KMS-11 (cell line): Measurements from ENCODE around the gene SLC22A17.
"Not testable (repeated sequence)": the region's sequence is repeated elsewhere in the genome, so short reads cannot be mapped to it uniquely, and the experiment has no call there.

Source experiments
- H2AFZ ChIP-seq: fragments of 200-600 bp; sonication (generic); 2 replicates; pipeline ENCODE4 v1.6.1; 2016; ENCODE audit warnings: antibody characterized with exemption, mixed run types, low read depth
- H3K27ac ChIP-seq: fragments of 200-600 bp; sonication (generic); 2 replicates; pipeline ENCODE4 v1.6.1; 2016; ENCODE audit warnings: mild to moderate bottlenecking, mixed run types
- H3K27me3 ChIP-seq: fragments of 200-600 bp; sonication (generic); 2 replicates; pipeline ENCODE4 v1.6.1; 2017; ENCODE audit warnings: mild to moderate bottlenecking, low read depth, mixed run types, moderate library complexity; ENCODE audit not compliant: insufficient read depth
- H3K36me3 ChIP-seq: fragments of 200-600 bp; sonication (generic); 2 replicates; pipeline ENCODE4 v1.6.1; 2017; ENCODE audit warnings: mild to moderate bottlenecking, mixed run types; ENCODE audit not compliant: insufficient read depth
- H3K4me1 ChIP-seq: fragments of 200-600 bp; sonication (generic); 2 replicates; pipeline ENCODE4 v1.6.1; 2016; ENCODE audit warnings: mild to moderate bottlenecking, low read depth, mixed run types; ENCODE audit not compliant: poor library complexity, severe bottlenecking
- H3K4me2 ChIP-seq: fragments of 200-600 bp; sonication (generic); 2 replicates; pipeline ENCODE4 v1.7.0; 2016; ENCODE audit warnings: mild to moderate bottlenecking, mixed run types
- H3K4me3 ChIP-seq: fragments of 200-600 bp; sonication (generic); IDR thresholded peaks from 2 replicates; pipeline ENCODE4 v1.6.1; 2017; ENCODE audit warnings: low read depth, low read length, mixed read lengths; ENCODE audit not compliant: insufficient read depth
- H3K79me2 ChIP-seq: fragments of 200-600 bp; sonication (generic); 2 replicates; pipeline ENCODE4 v1.6.1; 2016; ENCODE audit warnings: low read depth, mixed run types; ENCODE audit not compliant: insufficient read depth
- H3K9ac ChIP-seq: fragments of 200-600 bp; sonication (generic); 2 replicates; pipeline ENCODE4 v1.6.1; 2016; ENCODE audit warnings: mild to moderate bottlenecking, mixed run types
- H4K20me1 ChIP-seq: fragments of 200-600 bp; sonication (generic); 2 replicates; pipeline ENCODE4 v1.6.1; 2016; ENCODE audit warnings: mild to moderate bottlenecking, mixed run types; ENCODE audit not compliant: insufficient read depth
- CTCF ChIP-seq: fragments of 200-600 bp; sonication (generic); conservative IDR thresholded peaks from 2 replicates; pipeline ENCODE4 v1.6.1; 2017; ENCODE audit warnings: low read depth, mild to moderate bottlenecking, antibody characterized with exemption, low read length, moderate library complexity, mixed read lengths

The SLC22A17 gene

GRCh38 chr14:23392613-23393012, 39.9 kb upstream of the SLC22A17 start:
- Histone ChIP-seq H3K4me3 (no peak overlapping the region), H3K9ac (no peak overlapping the region), H2AFZ (no peak overlapping the region), H3K27ac (no peak overlapping the region), H3K79me2 (no peaks in the 10 kb centered on the region), H3K4me2 (no peak overlapping the region), H3K4me1 (no peaks in the 10 kb centered on the region), H3K36me3 (no peaks in the 10 kb centered on the region), H3K27me3 (peaks cover 8% of the 10 kb centered on the region; the same call in 1 of the 2 replicates), H4K20me1 (no peaks in the 10 kb centered on the region)
- TF ChIP-seq CTCF = no peak

- H3K4me3 ChIP-seq, H4K20me1 ChIP-seq, H3K79me2 ChIP-seq, H3K27ac ChIP-seq, H3K4me2 ChIP-seq, H3K9ac ChIP-seq, H3K4me1 ChIP-seq, H3K36me3 ChIP-seq, H2AFZ ChIP-seq: not testable (repeated sequence)
- H3K27me3 ChIP-seq = peaks cover 16% of the 10 kb centered on the region; the same call in 1 of the 2 replicates
Observed at GRCh38 chr14:23389871-23390270, 37.2 kb upstream of the SLC22A17 start.

GRCh38 chr14:23389396-23389795, 36.7 kb upstream of the SLC22A17 start:
- Histone ChIP-seq H3K79me2 (no peaks in the 10 kb centered on the region), H2AFZ (no peak overlapping the region), H3K4me2 (no peak overlapping the region), H3K9ac (no peak overlapping the region), H3K36me3 (no peaks in the 10 kb centered on the region), H4K20me1 (no peaks in the 10 kb centered on the region), H3K27ac (no peak overlapping the region), H3K27me3 (peaks cover 16% of the 10 kb centered on the region; the same call in 1 of the 2 replicates), H3K4me3 (no peak overlapping the region), H3K4me1 (no peaks in the 10 kb centered on the region)
- TF ChIP-seq CTCF = no peak

- Histone ChIP-seq H2AFZ (no peak overlapping the region), H4K20me1 (no peaks in the 10 kb centered on the region), H3K27ac (no peak overlapping the region), H3K79me2 (no peaks in the 10 kb centered on the region), H3K27me3 (peaks cover 16% of the 10 kb centered on the region; the same call in 1 of the 2 replicates), H3K4me3 (no peak overlapping the region), H3K36me3 (no peaks in the 10 kb centered on the region), H3K4me2 (no peak overlapping the region), H3K4me1 (no peaks in the 10 kb centered on the region), H3K9ac (no peak overlapping the region)
- TF ChIP-seq CTCF = no peak
Observed at GRCh38 chr14:23388996-23389395, 36.3 kb upstream of the SLC22A17 start.

GRCh38 chr14:23387916-23388882, 35.5 kb upstream of the SLC22A17 start:
- Histone ChIP-seq H3K27me3 (peaks cover 16% of the 10 kb centered on the region; the same call in 1 of the 2 replicates), H4K20me1 (no peaks in the 10 kb centered on the region)

More at GRCh38 chr14:23387916-23388882, 35.5 kb upstream of the SLC22A17 start:
- Histone ChIP-seq H2AFZ (no peak overlapping the region), H3K9ac (no peak overlapping the region), H3K36me3 (no peaks in the 10 kb centered on the region), H3K4me2 (no peak overlapping the region), H3K79me2 (no peaks in the 10 kb centered on the region), H3K27ac (no peak overlapping the region), H3K4me3 (no peak overlapping the region), H3K4me1 (no peaks in the 10 kb centered on the region)
- no peak for TF ChIP-seq CTCF
